ENCODE measurements around the gene PCSK7.

The PCSK7 gene

GRCh38 chr11:117198613-117199012 is 33.3 kb downstream of the PCSK7 start:
- H3K36me3 ChIP-seq (ENCODE audit: control insufficient read depth, insufficient read depth, low read length) = peaks cover 15% of the 10 kb centered on the region
- no peak overlapping the region for H3K4me3 ChIP-seq (ENCODE audit: low read length)
- no peaks in the 10 kb centered on the region for H3K9me3 ChIP-seq (ENCODE audit: control insufficient read depth, low read length)
- peaks cover 84% of the 10 kb centered on the region for H3K4me1 ChIP-seq (ENCODE audit: control insufficient read depth, insufficient read depth, low read length)
- H3K9ac ChIP-seq (ENCODE audit: low read length) = peak overlapping the region; percentile 40
- H3K27me3 ChIP-seq (ENCODE audit: control insufficient read depth, insufficient read depth, low read length) = no peaks in the 10 kb centered on the region

- Histone ChIP-seq H3K4me1 (ENCODE audit: control insufficient read depth, insufficient read depth, low read length) (peaks cover 90% of the 10 kb centered on the region), H3K36me3 (ENCODE audit: control insufficient read depth, insufficient read depth, low read length) (peaks cover 21% of the 10 kb centered on the region), H3K9me3 (ENCODE audit: control insufficient read depth, low read length) (no peaks in the 10 kb centered on the region), H3K27me3 (ENCODE audit: control insufficient read depth, insufficient read depth, low read length) (no peaks in the 10 kb centered on the region), H3K4me3 (ENCODE audit: low read length) (no peak overlapping the region), H3K9ac (ENCODE audit: low read length) (peak overlapping the region; percentile 40)
These were observed 34.1 kb downstream of the PCSK7 start for GRCh38 chr11:117197516-117198456.

GRCh38 chr11:117197006-117197405 is 34.9 kb downstream of the PCSK7 start:
- no peaks in the 10 kb centered on the region for H3K9me3 ChIP-seq (ENCODE audit: control insufficient read depth, low read length)
- H3K9ac ChIP-seq (ENCODE audit: low read length) = no peak overlapping the region
- H3K27me3 ChIP-seq (ENCODE audit: control insufficient read depth, insufficient read depth, low read length) = no peaks in the 10 kb centered on the region
- peaks cover 20% of the 10 kb centered on the region for H3K36me3 ChIP-seq (ENCODE audit: control insufficient read depth, insufficient read depth, low read length)
- H3K4me3 ChIP-seq (ENCODE audit: low read length) = no peak overlapping the region
- peaks cover 89% of the 10 kb centered on the region for H3K4me1 ChIP-seq (ENCODE audit: control insufficient read depth, insufficient read depth, low read length)

DNA sequence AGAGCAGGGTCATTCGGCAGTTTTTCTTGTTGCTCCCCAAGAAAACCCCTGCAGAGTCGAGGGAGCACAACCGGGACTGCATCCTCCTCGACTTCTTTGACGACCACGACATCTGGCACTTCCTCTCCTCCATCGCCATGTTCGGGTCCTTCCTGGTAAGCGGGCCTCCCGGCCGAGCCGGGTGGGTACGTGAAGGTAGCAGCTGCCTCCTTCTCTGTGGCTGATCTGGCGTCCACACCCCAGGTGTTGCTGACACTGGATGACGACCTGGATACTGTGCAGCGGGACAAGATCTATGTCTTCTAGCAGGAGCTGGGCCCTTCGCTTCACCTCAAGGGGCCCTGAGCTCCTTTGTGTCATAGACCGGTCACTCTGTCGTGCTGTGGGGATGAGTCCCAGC is 36.1 kb downstream of the PCSK7 start:
- H3K4me3 ChIP-seq (ENCODE audit: low read length) = no peak overlapping the region
- H3K36me3 ChIP-seq (ENCODE audit: control insufficient read depth, insufficient read depth, low read length) = peaks cover 18% of the 10 kb centered on the region
- peak overlapping the region; percentile 7 for H3K9ac ChIP-seq (ENCODE audit: low read length)
- peaks cover 76% of the 10 kb centered on the region for H3K4me1 ChIP-seq (ENCODE audit: control insufficient read depth, insufficient read depth, low read length)
- no peaks in the 10 kb centered on the region for H3K9me3 ChIP-seq (ENCODE audit: control insufficient read depth, low read length)
- H3K27me3 ChIP-seq (ENCODE audit: control insufficient read depth, insufficient read depth, low read length) = no peaks in the 10 kb centered on the region

DNA sequence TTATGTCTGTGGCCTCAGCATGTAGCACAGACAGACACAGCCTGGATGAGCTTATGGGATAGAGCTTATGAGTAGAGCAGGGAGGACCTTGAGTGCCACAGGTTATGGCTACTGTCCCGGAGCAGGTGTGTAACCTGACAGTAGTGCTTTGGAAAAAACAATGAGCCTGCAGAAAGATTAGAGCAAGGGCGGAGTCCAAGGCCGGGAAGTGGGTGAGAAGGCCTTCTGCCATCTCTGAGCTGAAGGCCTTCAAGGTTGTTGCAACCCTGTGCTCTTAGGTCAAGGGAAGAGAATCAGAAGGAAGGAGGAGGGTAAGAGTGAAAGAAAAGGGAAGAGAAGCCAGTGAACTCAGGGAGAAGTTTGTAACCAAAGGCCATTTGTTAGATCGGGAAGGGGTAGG is 36.6 kb downstream of the PCSK7 start:
- H3K36me3 ChIP-seq (ENCODE audit: control insufficient read depth, insufficient read depth, low read length) = peaks cover 18% of the 10 kb centered on the region
- peaks cover 71% of the 10 kb centered on the region for H3K4me1 ChIP-seq (ENCODE audit: control insufficient read depth, insufficient read depth, low read length)
- H3K27me3 ChIP-seq (ENCODE audit: control insufficient read depth, insufficient read depth, low read length) = no peaks in the 10 kb centered on the region
- H3K9me3 ChIP-seq (ENCODE audit: control insufficient read depth, low read length) = no peaks in the 10 kb centered on the region
- H3K9ac ChIP-seq (ENCODE audit: low read length) = peak overlapping the region; percentile 7
- no peak overlapping the region for H3K4me3 ChIP-seq (ENCODE audit: low read length)

DNA sequence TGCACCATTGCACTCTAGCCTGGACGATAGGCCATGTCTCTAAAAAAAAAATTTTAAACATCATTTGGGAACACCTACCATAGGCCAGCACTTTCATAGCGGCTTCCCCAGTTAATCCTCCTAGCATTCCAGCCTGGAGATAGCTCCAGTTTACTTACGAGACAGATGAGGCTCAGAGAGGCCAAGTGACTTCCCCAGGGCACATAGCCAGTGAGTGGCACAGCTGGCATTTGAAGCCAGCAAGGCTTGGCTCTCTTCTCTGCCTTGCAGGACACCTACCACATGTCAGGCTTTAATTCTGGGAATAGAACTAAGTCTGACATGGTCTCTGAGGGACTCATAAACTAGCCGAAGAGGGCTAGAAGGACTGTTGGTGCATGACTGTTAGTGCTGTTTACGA is 37.6 kb downstream of the PCSK7 start:
- H3K36me3 ChIP-seq (ENCODE audit: control insufficient read depth, insufficient read depth, low read length) = peaks cover 27% of the 10 kb centered on the region
- no peaks in the 10 kb centered on the region for H3K9me3 ChIP-seq (ENCODE audit: control insufficient read depth, low read length)
- no peaks in the 10 kb centered on the region for H3K27me3 ChIP-seq (ENCODE audit: control insufficient read depth, insufficient read depth, low read length)
- peaks cover 71% of the 10 kb centered on the region for H3K4me1 ChIP-seq (ENCODE audit: control insufficient read depth, insufficient read depth, low read length)
- H3K9ac ChIP-seq (ENCODE audit: low read length) = no peak overlapping the region
- no peak overlapping the region for H3K4me3 ChIP-seq (ENCODE audit: low read length)

DNA sequence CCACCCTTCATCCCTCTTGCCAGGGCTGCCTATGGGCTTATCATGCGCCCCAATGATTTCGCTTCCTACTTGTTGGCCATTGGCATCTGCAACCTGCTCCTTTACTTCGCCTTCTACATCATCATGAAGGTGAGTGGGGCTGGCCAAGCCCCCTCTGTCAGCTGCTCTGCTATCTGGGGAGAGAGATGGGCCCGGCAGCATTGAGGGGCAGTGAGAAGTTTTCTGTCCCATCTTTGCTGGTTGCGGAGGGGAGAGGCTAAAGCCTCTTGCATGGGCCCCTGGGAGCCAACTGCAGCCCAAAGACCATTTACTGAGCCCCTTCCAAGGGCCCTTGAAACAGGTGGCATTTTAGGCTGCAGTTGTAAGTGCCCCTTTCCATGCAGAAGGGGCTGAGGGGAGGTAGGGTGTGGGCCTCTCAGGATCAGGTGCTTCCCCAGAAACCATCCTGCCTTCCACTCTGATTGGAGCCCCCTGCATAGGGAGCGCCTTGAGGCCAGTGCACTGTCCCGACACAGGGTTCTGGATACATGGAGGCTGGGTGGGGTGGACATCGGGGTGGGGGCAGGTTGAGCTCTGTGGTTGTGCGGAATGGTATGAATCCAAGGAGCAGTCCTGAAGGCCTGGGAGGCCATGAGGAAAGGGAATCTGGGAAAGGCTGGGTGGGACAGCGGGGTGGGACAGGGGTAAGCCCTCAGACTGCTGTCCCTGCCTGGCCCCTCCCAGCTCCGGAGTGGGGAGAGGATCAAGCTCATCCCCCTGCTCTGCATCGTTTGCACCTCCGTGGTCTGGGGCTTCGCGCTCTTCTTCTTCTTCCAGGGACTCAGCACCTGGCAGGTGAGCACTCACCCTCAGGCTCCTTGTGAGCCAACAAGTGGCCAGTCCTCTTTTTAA is 38.5 kb downstream of the PCSK7 start:
- H3K4me1 ChIP-seq (ENCODE audit: control insufficient read depth, insufficient read depth, low read length) = peaks cover 70% of the 10 kb centered on the region
- no peaks in the 10 kb centered on the region for H3K27me3 ChIP-seq (ENCODE audit: control insufficient read depth, insufficient read depth, low read length)
- H3K9ac ChIP-seq (ENCODE audit: low read length) = no peak overlapping the region
- H3K9me3 ChIP-seq (ENCODE audit: control insufficient read depth, low read length) = no peaks in the 10 kb centered on the region
- H3K4me3 ChIP-seq (ENCODE audit: low read length) = no peak overlapping the region
- peaks cover 32% of the 10 kb centered on the region for H3K36me3 ChIP-seq (ENCODE audit: control insufficient read depth, insufficient read depth, low read length)

DNA sequence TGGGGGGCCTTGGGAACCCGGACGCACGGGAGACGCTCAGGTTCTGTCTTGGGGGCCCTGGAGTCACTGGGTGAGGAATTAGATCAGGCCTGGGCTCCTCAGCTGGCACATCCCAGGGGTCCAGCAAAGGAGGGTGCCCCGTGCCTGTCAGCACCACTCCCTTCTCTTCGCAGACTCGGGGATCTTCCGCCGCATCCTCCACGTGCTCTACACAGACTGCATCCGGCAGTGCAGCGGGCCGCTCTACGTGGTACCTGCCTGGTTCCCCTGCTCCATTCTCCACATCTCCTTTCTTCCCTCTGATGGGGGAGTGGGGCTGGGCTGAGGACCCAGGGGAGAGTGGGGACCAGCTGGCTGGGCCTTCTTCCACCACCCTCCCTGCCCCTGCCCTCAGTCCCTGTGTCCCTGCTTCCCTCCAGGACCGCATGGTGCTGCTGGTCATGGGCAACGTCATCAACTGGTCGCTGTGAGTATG is 39.4 kb downstream of the PCSK7 start:
- H3K36me3 ChIP-seq (ENCODE audit: control insufficient read depth, insufficient read depth, low read length) = peaks cover 34% of the 10 kb centered on the region
- no peaks in the 10 kb centered on the region for H3K27me3 ChIP-seq (ENCODE audit: control insufficient read depth, insufficient read depth, low read length)
- no peaks in the 10 kb centered on the region for H3K9me3 ChIP-seq (ENCODE audit: control insufficient read depth, low read length)
- no peak overlapping the region for H3K9ac ChIP-seq (ENCODE audit: low read length)
- H3K4me1 ChIP-seq (ENCODE audit: control insufficient read depth, insufficient read depth, low read length) = peaks cover 69% of the 10 kb centered on the region
- no peak overlapping the region for H3K4me3 ChIP-seq (ENCODE audit: low read length)

- no peaks in the 10 kb centered on the region for H3K9me3 ChIP-seq (ENCODE audit: control insufficient read depth, low read length)
- H3K4me3 ChIP-seq (ENCODE audit: low read length) = no peak overlapping the region
- peaks cover 69% of the 10 kb centered on the region for H3K4me1 ChIP-seq (ENCODE audit: control insufficient read depth, insufficient read depth, low read length)
- H3K27me3 ChIP-seq (ENCODE audit: control insufficient read depth, insufficient read depth, low read length) = no peaks in the 10 kb centered on the region
- no peak overlapping the region for H3K9ac ChIP-seq (ENCODE audit: low read length)
- H3K36me3 ChIP-seq (ENCODE audit: control insufficient read depth, insufficient read depth, low read length) = peaks cover 40% of the 10 kb centered on the region
These were observed 40.0 kb downstream of the PCSK7 start for GRCh38 chr11:117191680-117192400.

DNA sequence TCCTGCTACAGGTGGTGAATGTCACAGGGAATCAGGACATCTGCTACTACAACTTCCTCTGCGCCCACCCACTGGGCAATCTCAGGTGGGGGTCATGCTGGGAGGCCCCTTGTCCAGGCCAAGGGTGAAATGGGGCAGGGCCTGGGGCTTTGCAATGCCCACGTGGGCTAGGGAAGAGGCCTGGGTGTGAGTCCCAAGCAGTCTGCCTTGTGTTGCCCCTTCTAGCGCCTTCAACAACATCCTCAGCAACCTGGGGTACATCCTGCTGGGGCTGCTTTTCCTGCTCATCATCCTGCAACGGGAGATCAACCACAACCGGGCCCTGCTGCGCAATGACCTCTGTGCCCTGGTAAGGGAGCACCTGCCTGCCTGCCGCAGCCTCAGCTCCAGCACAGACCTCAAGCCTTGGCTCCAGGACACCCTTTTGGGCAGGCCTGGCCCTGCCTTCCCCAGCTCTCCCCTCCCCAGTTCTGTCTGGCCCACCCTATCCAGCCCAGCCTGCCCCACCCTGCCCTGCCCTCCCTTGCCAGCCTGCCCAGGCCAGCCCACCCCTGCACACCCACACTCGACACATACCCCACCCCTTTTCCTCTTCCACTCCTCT is 41.8 kb downstream of the PCSK7 start:
- no peaks in the 10 kb centered on the region for H3K9me3 ChIP-seq (ENCODE audit: control insufficient read depth, low read length)
- H3K27me3 ChIP-seq (ENCODE audit: control insufficient read depth, insufficient read depth, low read length) = no peaks in the 10 kb centered on the region
- H3K36me3 ChIP-seq (ENCODE audit: control insufficient read depth, insufficient read depth, low read length) = peaks cover 38% of the 10 kb centered on the region
- H3K4me3 ChIP-seq (ENCODE audit: low read length) = no peak overlapping the region
- peaks cover 69% of the 10 kb centered on the region for H3K4me1 ChIP-seq (ENCODE audit: control insufficient read depth, insufficient read depth, low read length)
- H3K9ac ChIP-seq (ENCODE audit: low read length) = no peak overlapping the region

- Histone ChIP-seq H3K9me3 (ENCODE audit: control insufficient read depth, low read length) (no peaks in the 10 kb centered on the region), H3K36me3 (ENCODE audit: control insufficient read depth, insufficient read depth, low read length) (peaks cover 38% of the 10 kb centered on the region), H3K27me3 (ENCODE audit: control insufficient read depth, insufficient read depth, low read length) (no peaks in the 10 kb centered on the region), H3K4me1 (ENCODE audit: control insufficient read depth, insufficient read depth, low read length) (peaks cover 66% of the 10 kb centered on the region), H3K9ac (ENCODE audit: low read length) (no peak overlapping the region), H3K4me3 (ENCODE audit: low read length) (no peak overlapping the region)
These were observed 42.5 kb downstream of the PCSK7 start for GRCh38 chr11:117189191-117189940.

Measured in mucosa of stomach (tissue), 1 donor.